ENCODE results near the gene COMMD6.

DNA sequence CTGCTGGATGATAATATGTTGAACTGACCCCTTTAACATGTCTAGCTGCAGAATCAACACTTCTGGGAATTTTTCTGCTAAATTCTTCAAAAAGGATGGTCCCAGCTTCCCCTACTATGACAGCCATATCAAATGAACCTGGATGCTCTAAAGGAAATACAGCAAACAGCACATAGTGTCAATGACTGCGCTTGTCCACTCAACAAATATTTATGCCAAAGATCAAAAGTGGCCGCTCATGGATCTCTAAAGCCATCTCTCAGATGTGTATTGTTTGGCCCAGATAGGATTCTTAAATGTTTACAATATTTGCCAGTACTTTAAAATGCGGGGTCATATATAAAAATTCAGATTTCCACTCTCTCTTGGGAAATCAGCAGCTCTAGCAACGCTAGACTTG, 59.0 kb downstream of the COMMD6 start:
- TF ChIP-seq CTCF (conservative IDR thresholded peaks at IDR 0.05 in 1 of 2, IDR thresholded peaks at IDR 0.05 in 1 of 2; ENCODE audit: low read depth in 1 of 2, low read length in 2 of 2), result no peak
- TF ChIP-seq EZH2 (IDR thresholded peaks at IDR 0.05; ENCODE audit: low read length, missing control alignments), result no peak
